ENCODE results near the gene CCDC81. TPM values are rescaled to one million over a fixed set of nuclear protein-coding genes. Genes with fewer than 3 reads are reported as not detected.
"Not testable (repeated sequence)": the region's sequence is repeated elsewhere in the genome, so short reads cannot be mapped to it uniquely, and the experiment has no call there.

The CCDC81 gene
- total and polyA plus RNA-seq, 4 donors = 2.1 to 17.1 (median 7.1) TPM

GRCh38 chr11:86416494-86416893 lies 41.8 kb downstream of the CCDC81 start:
- no peaks in the 10 kb centered on the region for H3K9me3 ChIP-seq (ENCODE audit: control insufficient read depth in 4 of 4, insufficient read depth in 3 of 4, low read length in 3 of 4)
- H3K4me1 ChIP-seq (ENCODE audit: control insufficient read depth in 5 of 5, insufficient read depth in 5 of 5, low read length in 5 of 5) = no peaks in the 10 kb centered on the region
- TF ChIP-seq CTCF (IDR thresholded peaks at IDR 0.05; ENCODE audit: control extremely low read depth, extremely low read depth) = no peak
- ATAC-seq (ENCODE audit: insufficient read depth, low FRiP score) (peak; percentile 27), DNase-seq (no peak)
- no peak overlapping the region for H3K9ac ChIP-seq (ENCODE audit: insufficient read depth in 1 of 2, low read length in 2 of 2)
- H3K36me3 ChIP-seq (ENCODE audit: control insufficient read depth in 4 of 4, insufficient read depth in 4 of 4, low read length in 4 of 4) = no peaks in the 10 kb centered on the region
- H3K27me3 ChIP-seq (ENCODE audit: control insufficient read depth in 3 of 3, insufficient read depth in 3 of 3, low read length in 2 of 3) = no peaks in the 10 kb centered on the region
- H3K4me3 ChIP-seq = no peak overlapping the region
- 76 to 91% methylated on average over 1 of the region's 1 CpG for WGBS, 2 donors
- no peak overlapping the region for H3K27ac ChIP-seq (ENCODE audit: low read depth in 1 of 2, low read length in 1 of 2)

- not testable (repeated sequence) for H3K4me3 ChIP-seq; ATAC-seq (ENCODE audit: insufficient read depth, low FRiP score); DNase-seq; H3K36me3 ChIP-seq (ENCODE audit: control insufficient read depth in 4 of 4, insufficient read depth in 4 of 4, low read length in 4 of 4); H3K27me3 ChIP-seq (ENCODE audit: control insufficient read depth in 3 of 3, insufficient read depth in 3 of 3, low read length in 2 of 3); H3K4me1 ChIP-seq (ENCODE audit: control insufficient read depth in 5 of 5, insufficient read depth in 5 of 5, low read length in 5 of 5); H3K27ac ChIP-seq (ENCODE audit: low read depth in 1 of 2, low read length in 1 of 2); H3K9ac ChIP-seq (ENCODE audit: insufficient read depth in 1 of 2, low read length in 2 of 2); H3K9me3 ChIP-seq (ENCODE audit: control insufficient read depth in 4 of 4, insufficient read depth in 3 of 4, low read length in 3 of 4)
- WGBS, 2 donors = 80 to 81% methylated on average over 9 of the region's 9 CpGs
These were observed 42.3 kb downstream of the CCDC81 start for GRCh38 chr11:86416951-86417350.

GRCh38 chr11:86418106-86418505 lies 43.4 kb downstream of the CCDC81 start:
- Histone ChIP-seq H3K36me3 (ENCODE audit: control insufficient read depth in 4 of 4, insufficient read depth in 4 of 4, low read length in 4 of 4) (no peaks in the 10 kb centered on the region), H3K27ac (ENCODE audit: low read depth in 1 of 2, low read length in 1 of 2) (no peak overlapping the region), H3K9me3 (ENCODE audit: control insufficient read depth in 4 of 4, insufficient read depth in 3 of 4, low read length in 3 of 4) (no peaks in the 10 kb centered on the region), H3K27me3 (ENCODE audit: control insufficient read depth in 3 of 3, insufficient read depth in 3 of 3, low read length in 2 of 3) (no peaks in the 10 kb centered on the region), H3K4me1 (ENCODE audit: control insufficient read depth in 5 of 5, insufficient read depth in 5 of 5, low read length in 5 of 5) (no peaks in the 10 kb centered on the region), H3K4me3 (no peak overlapping the region), H3K9ac (ENCODE audit: insufficient read depth in 1 of 2, low read length in 2 of 2) (no peak overlapping the region)
- DNase-seq (no peak), ATAC-seq (ENCODE audit: insufficient read depth, low FRiP score) (no peak)
- WGBS, 2 donors = 87 to 88% methylated on average over 3 of the region's 3 CpGs
- no peak for TF ChIP-seq CTCF (IDR thresholded peaks at IDR 0.05; ENCODE audit: control extremely low read depth, extremely low read depth)

- ATAC-seq (ENCODE audit: insufficient read depth, low FRiP score) (no peak), DNase-seq (no peak)
- Histone ChIP-seq H3K4me1 (ENCODE audit: control insufficient read depth in 5 of 5, insufficient read depth in 5 of 5, low read length in 5 of 5) (no peaks in the 10 kb centered on the region), H3K4me3 (no peak overlapping the region), H3K27ac (ENCODE audit: low read depth in 1 of 2, low read length in 1 of 2) (no peak overlapping the region), H3K9ac (ENCODE audit: insufficient read depth in 1 of 2, low read length in 2 of 2) (no peak overlapping the region), H3K27me3 (ENCODE audit: control insufficient read depth in 3 of 3, insufficient read depth in 3 of 3, low read length in 2 of 3) (no peaks in the 10 kb centered on the region), H3K36me3 (ENCODE audit: control insufficient read depth in 4 of 4, insufficient read depth in 4 of 4, low read length in 4 of 4) (no peaks in the 10 kb centered on the region), H3K9me3 (ENCODE audit: control insufficient read depth in 4 of 4, insufficient read depth in 3 of 4, low read length in 3 of 4) (no peaks in the 10 kb centered on the region)
- TF ChIP-seq CTCF (IDR thresholded peaks at IDR 0.05; ENCODE audit: control extremely low read depth, extremely low read depth) = no peak
- 92 to 96% methylated on average over 3 of the region's 3 CpGs for WGBS, 2 donors
These were observed 43.8 kb downstream of the CCDC81 start for GRCh38 chr11:86418513-86418912.
